Activated CD8-positive, alpha-beta T cell treated with anti-CD3 and anti-CD28 coated beads, Interleukin-2, amount 10 ng/mL, durations not matched to agents 7 days and 5 days (primary cell): Measurements from ENCODE around the gene KCTD15. TPM values are rescaled to one million over a fixed set of nuclear protein-coding genes. Genes with fewer than 3 reads are reported as not detected.

Experiments
- ATAC-seq: fragments of 150-1000 bp; cut with Tn5 transposase; one replicate; pipeline ENCODE4 v1.10.0; 2021; ENCODE audit warnings: moderate library complexity
- CTCF ChIA-PET: fragments of 350-600 bp; sonication (Branson Sonifier 250); formaldehyde crosslinking; loops from one replicate; lab custom pipeline; 2021; ENCODE audit warnings: antibody characterized with exemption; lab: Charles Lee
- POLR2A ChIA-PET: fragments of 350-600 bp; sonication (Branson Sonifier 250); formaldehyde crosslinking; loops from one replicate; lab custom pipeline; 2021; ENCODE audit warnings: antibody characterized with exemption; lab: Charles Lee
- DNase-seq: peaks from one replicate; pipeline ENCODE4 v3.0.0-alpha.2; 2020
- H3K27ac Mint-ChIP-seq: one replicate; pipeline ENCODE4 v1.8.0; 2021; ENCODE audit warnings: mild to moderate bottlenecking, mixed read lengths
- H3K27me3 Mint-ChIP-seq: one replicate; pipeline ENCODE4 v1.8.0; 2021; ENCODE audit warnings: low read depth, mixed read lengths
- H3K36me3 Mint-ChIP-seq: one replicate; pipeline ENCODE4 v1.8.0; 2021; ENCODE audit warnings: low read depth, mixed read lengths
- H3K4me1 Mint-ChIP-seq: one replicate; pipeline ENCODE4 v1.8.0; 2021; ENCODE audit warnings: low read depth, mixed read lengths
- H3K4me3 Mint-ChIP-seq: one replicate; pipeline ENCODE4 v1.8.0; 2021; ENCODE audit warnings: mild to moderate bottlenecking, mixed read lengths
- H3K9me3 Mint-ChIP-seq: one replicate; pipeline ENCODE4 v1.8.0; 2022; ENCODE audit warnings: mixed read lengths; ENCODE audit not compliant: insufficient read depth
- total RNA-seq, 2 experiments: library from RNA; stranded (reverse); gene quantifications; one replicate each; pipeline ENCODE4 v1.2.3, GENCODE V29; 2021

KCTD15 gene
- total RNA-seq, 2 experiments from 2014 or later = 0.42 TPM

- Mint-ChIP-seq H3K4me3 (no peak overlapping the region), H3K27ac (no peak overlapping the region), H3K27me3 (no peaks in the 10 kb centered on the region), H3K36me3 (no peaks in the 10 kb centered on the region), H3K4me1 (no peaks in the 10 kb centered on the region), H3K9me3 (no peaks in the 10 kb centered on the region)
- ATAC-seq (no peak), DNase-seq (no peak)
- POLR2A ChIA-PET = interaction anchor here (0.7 kb wide), 1 partner anchor 12 kb away, joined by 3 read pairs; no protein-coding TSS in a partner anchor
- CTCF ChIA-PET = no interaction called here
These were observed 40.5 kb upstream of the KCTD15 start for GRCh38 chr19:33756177-33756576.

- ChIA-PET POLR2A (no interaction called here), CTCF (no interaction called here)
- H3K27ac Mint-ChIP-seq = no peak overlapping the region
- no peak for ATAC-seq
- DNase-seq = no peak
- no peaks in the 10 kb centered on the region for H3K4me1 Mint-ChIP-seq
- H3K9me3 Mint-ChIP-seq = no peaks in the 10 kb centered on the region
- no peak overlapping the region for H3K4me3 Mint-ChIP-seq
- no peaks in the 10 kb centered on the region for H3K36me3 Mint-ChIP-seq
- H3K27me3 Mint-ChIP-seq = no peaks in the 10 kb centered on the region
These were observed 38.1 kb upstream of the KCTD15 start for GRCh38 chr19:33758541-33759013.

DNA sequence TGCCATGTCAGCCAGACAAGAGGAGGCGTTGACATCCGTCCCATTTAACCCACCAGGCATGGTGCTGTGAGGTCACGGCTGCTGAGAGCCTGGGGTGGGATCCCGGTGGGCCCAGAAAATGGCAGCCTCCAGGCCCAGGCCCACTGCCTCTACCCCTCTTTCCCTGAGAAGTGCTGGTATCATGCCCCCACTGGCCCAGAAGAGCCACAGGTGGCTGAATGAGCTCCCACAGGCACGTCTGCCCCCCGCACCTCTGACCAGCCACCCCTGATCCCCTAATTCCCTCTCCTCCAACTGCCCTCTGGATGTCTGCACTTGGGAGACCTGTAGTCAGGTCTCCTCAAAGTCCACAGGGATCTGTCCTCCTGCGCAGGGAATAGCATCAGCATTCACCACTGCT, 37.3 kb upstream of the KCTD15 start:
- H3K27me3 Mint-ChIP-seq = no peaks in the 10 kb centered on the region
- no peak overlapping the region for H3K4me3 Mint-ChIP-seq
- no peaks in the 10 kb centered on the region for H3K9me3 Mint-ChIP-seq
- no peaks in the 10 kb centered on the region for H3K4me1 Mint-ChIP-seq
- H3K27ac Mint-ChIP-seq = no peak overlapping the region
- ChIA-PET CTCF (no interaction called here), POLR2A (no interaction called here)
- H3K36me3 Mint-ChIP-seq = no peaks in the 10 kb centered on the region
- DNase-seq (no peak), ATAC-seq (no peak)

DNA sequence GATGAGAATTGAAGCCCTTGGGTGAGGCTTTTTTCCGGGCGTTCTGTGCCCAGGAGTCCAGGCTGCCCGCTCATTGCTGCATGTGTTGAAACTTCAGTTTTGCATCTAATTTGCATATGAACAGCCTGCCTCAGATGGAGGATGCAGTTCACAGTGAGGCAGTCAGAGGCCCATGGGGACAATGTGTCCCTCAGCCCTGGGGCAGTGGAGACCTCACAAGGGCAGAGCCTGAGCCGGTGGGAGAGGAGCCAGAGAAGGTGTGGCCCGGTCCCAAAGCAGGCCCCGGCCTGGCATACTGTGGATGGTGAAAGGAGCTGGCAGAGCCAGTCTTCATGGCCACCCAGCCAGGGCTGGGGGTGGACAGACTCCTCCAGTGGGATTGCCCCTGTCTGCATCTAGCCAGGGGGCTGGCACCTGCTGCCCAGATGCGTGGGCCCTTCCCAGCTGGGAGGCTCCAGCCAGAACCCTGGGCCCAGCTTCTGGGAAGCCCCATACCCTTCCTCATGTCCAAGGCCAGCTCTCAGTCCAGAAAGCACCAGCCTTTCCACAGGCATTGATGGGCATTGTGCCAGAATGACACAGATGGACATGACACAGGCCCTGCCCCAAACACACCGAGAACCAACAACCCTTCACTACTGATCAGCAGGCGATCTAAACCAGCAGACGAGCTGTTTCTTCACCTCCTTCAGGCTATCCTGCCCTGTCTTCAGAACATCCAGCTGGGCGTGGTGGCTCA, 32.9 kb upstream of the KCTD15 start:
- DNase-seq (no peak), ATAC-seq (no peak)
- Mint-ChIP-seq H3K4me3 (no peak overlapping the region), H3K9me3 (no peaks in the 10 kb centered on the region), H3K36me3 (no peaks in the 10 kb centered on the region), H3K4me1 (no peaks in the 10 kb centered on the region), H3K27me3 (no peaks in the 10 kb centered on the region), H3K27ac (no peak overlapping the region)
- ChIA-PET POLR2A (no interaction called here), CTCF (interaction anchor here (0.6 kb wide), 1 partner anchor 534 kb away, joined by 3 read pairs; no protein-coding TSS in a partner anchor)

GRCh38 chr19:33766623-33767022, 30.0 kb upstream of the KCTD15 start:
- CTCF ChIA-PET = no interaction called here

GRCh38 chr19:33767898-33768413, 28.7 kb upstream of the KCTD15 start:
- H3K4me1 Mint-ChIP-seq = no peaks in the 10 kb centered on the region
- H3K4me3 Mint-ChIP-seq = no peak overlapping the region
- H3K27ac Mint-ChIP-seq = no peak overlapping the region
- H3K9me3 Mint-ChIP-seq = no peaks in the 10 kb centered on the region
- no peaks in the 10 kb centered on the region for H3K36me3 Mint-ChIP-seq
- H3K27me3 Mint-ChIP-seq = no peaks in the 10 kb centered on the region
- ATAC-seq = no peak
- DNase-seq = peak; percentile 54
- POLR2A ChIA-PET = no interaction called here
- CTCF ChIA-PET = interaction anchor here (2.0 to 4.5 kb wide), 2 partner anchors 10 to 338 kb away, joined by 16 to 25 read pairs; no protein-coding TSS in a partner anchor

More at GRCh38 chr19:33766623-33767022, 30.0 kb upstream of the KCTD15 start:
- no peak overlapping the region for H3K27ac Mint-ChIP-seq
- H3K4me3 Mint-ChIP-seq = no peak overlapping the region
- ATAC-seq (no peak), DNase-seq (no peak)
- no peaks in the 10 kb centered on the region for H3K9me3 Mint-ChIP-seq
- H3K4me1 Mint-ChIP-seq = no peaks in the 10 kb centered on the region
- POLR2A ChIA-PET = no interaction called here
- H3K27me3 Mint-ChIP-seq = no peaks in the 10 kb centered on the region
- no peaks in the 10 kb centered on the region for H3K36me3 Mint-ChIP-seq

GRCh38 chr19:33769208-33769607, 27.5 kb upstream of the KCTD15 start:
- H3K4me3 Mint-ChIP-seq = no peak overlapping the region
- ChIA-PET POLR2A (no interaction called here), CTCF (interaction anchor here (0.9 to 4.5 kb wide), 5 partner anchors 9 to 353 kb away, joined by 3 to 25 read pairs (median 16); no protein-coding TSS in a partner anchor)
- no peaks in the 10 kb centered on the region for H3K36me3 Mint-ChIP-seq
- no peaks in the 10 kb centered on the region for H3K4me1 Mint-ChIP-seq
- DNase-seq (no peak), ATAC-seq (no peak)
- no peaks in the 10 kb centered on the region for H3K27me3 Mint-ChIP-seq
- no peak overlapping the region for H3K27ac Mint-ChIP-seq
- no peaks in the 10 kb centered on the region for H3K9me3 Mint-ChIP-seq

DNA sequence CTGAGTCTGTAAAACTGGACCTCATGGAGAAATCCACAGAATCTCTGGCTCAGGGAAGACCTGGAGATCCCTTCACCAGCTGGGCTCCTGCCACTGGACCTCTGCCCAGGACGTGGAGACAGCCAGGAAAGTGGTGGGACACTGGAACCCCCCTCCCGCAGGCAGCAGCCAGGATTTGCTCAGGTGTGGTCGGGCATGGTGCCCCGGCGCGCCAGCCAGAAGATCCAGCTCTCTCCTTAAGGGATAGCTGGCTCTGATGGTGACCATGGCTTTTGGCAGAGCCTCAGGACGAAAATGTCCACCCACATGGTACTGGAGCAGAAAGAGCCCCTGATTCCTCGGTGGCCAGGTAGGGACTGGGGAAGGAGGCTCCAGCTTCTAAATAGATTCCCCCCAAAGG, 26.6 kb upstream of the KCTD15 start:
- no peaks in the 10 kb centered on the region for H3K27me3 Mint-ChIP-seq
- CTCF ChIA-PET = interaction anchor here (3.1 to 4.5 kb wide), 2 partner anchors 340 to 354 kb away, joined by 18 to 25 read pairs; no protein-coding TSS in a partner anchor

DNA sequence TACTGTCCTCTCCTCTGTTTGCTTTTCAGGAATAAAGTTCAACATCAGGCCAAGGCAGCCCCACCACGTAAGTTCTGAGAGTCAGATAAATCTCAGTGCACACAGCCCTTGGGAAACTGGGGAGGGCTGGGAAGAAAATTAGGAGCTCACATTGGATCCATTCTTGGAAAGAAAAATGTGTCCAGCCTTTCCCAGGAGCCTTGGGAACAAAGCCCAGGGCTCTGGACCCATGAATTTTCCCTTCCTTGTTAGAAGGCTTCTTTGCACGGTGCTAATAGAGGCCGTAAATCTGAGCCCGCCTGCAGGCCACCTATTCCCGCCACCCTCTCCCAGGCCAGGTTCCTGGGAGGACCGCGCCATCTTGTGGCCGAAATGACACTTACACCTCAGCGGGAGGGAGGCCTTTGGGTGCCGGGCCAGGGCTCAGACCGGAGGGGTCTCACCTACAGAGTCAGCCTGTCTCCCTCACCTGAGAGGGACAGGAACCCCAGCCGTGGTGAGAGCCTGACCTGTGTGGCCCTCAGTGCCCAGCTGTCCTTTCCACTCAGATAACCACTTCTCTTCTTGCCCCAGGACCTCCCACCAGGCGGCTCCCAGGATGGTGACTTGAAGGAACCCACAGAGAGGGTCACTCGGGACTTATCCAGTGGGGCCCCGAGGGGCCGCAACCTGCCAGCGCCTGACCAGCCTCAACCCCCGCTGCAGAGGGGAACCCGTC, 25.1 kb upstream of the KCTD15 start:
- no peaks in the 10 kb centered on the region for H3K9me3 Mint-ChIP-seq
- ChIA-PET CTCF (interaction anchor here (0.6 to 4.5 kb wide), 6 partner anchors 10 to 355 kb away, joined by 3 to 25 read pairs (median 8); no protein-coding TSS in a partner anchor), POLR2A (no interaction called here)
- H3K4me3 Mint-ChIP-seq = no peak overlapping the region
- no peak overlapping the region for H3K27ac Mint-ChIP-seq
- peak; percentile 80 for ATAC-seq
- no peaks in the 10 kb centered on the region for H3K27me3 Mint-ChIP-seq
- H3K4me1 Mint-ChIP-seq = no peaks in the 10 kb centered on the region
- peak; percentile 70 for DNase-seq
- H3K36me3 Mint-ChIP-seq = no peaks in the 10 kb centered on the region

More for the DNA sequence above, 26.6 kb upstream of the KCTD15 start:
- no peak overlapping the region for H3K27ac Mint-ChIP-seq
- H3K36me3 Mint-ChIP-seq = no peaks in the 10 kb centered on the region
- POLR2A ChIA-PET = no interaction called here
- no peak overlapping the region for H3K4me3 Mint-ChIP-seq
- H3K9me3 Mint-ChIP-seq = no peaks in the 10 kb centered on the region
- no peaks in the 10 kb centered on the region for H3K4me1 Mint-ChIP-seq
- DNase-seq = no peak
- no peak for ATAC-seq

DNA sequence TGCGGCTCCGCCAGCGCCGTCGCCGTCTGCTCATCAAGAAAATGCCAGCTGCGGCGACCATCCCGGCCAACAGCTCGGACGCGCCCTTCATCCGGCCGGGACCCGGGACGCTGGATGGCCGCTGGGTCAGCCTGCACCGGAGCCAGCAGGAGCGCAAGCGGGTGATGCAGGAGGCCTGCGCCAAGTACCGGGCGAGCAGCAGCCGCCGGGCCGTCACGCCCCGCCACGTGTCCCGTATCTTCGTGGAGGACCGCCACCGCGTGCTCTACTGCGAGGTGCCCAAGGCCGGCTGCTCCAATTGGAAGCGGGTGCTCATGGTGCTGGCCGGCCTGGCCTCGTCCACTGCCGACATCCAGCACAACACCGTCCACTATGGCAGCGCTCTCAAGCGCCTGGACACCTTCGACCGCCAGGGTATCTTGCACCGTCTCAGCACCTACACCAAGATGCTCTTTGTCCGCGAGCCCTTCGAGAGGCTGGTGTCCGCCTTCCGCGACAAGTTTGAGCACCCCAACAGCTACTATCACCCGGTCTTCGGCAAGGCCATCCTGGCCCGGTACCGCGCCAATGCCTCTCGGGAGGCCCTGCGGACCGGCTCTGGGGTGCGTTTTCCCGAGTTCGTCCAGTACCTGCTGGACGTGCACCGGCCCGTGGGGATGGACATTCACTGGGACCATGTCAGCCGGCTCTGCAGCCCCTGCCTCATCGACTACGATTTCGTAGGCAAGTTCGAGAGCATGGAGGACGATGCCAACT, 24.4 kb upstream of the KCTD15 start:
- Mint-ChIP-seq H3K27ac (no peak overlapping the region), H3K36me3 (no peaks in the 10 kb centered on the region), H3K4me3 (no peak overlapping the region), H3K4me1 (no peaks in the 10 kb centered on the region), H3K9me3 (no peaks in the 10 kb centered on the region), H3K27me3 (no peaks in the 10 kb centered on the region)
- CTCF ChIA-PET = no interaction called here
- DNase-seq = no peak
- ATAC-seq = no peak
- POLR2A ChIA-PET = no interaction called here

- ChIA-PET POLR2A (no interaction called here), CTCF (no interaction called here)
- H3K27me3 Mint-ChIP-seq = no peaks in the 10 kb centered on the region
- H3K9me3 Mint-ChIP-seq = no peaks in the 10 kb centered on the region
- no peak overlapping the region for H3K27ac Mint-ChIP-seq
- ATAC-seq = no peak
- no peaks in the 10 kb centered on the region for H3K4me1 Mint-ChIP-seq
- no peak overlapping the region for H3K4me3 Mint-ChIP-seq
- H3K36me3 Mint-ChIP-seq = no peaks in the 10 kb centered on the region
- no peak for DNase-seq
These were observed 23.9 kb upstream of the KCTD15 start for GRCh38 chr19:33772858-33773180.
